IPS-18c (cell line): Measurements from ENCODE around the gene CCNYL1.
A peak's percentile ranks its signal among the peaks of the same experiment; 100 is the strongest.
"Not testable (repeated sequence)": the region's sequence is repeated elsewhere in the genome, so short reads cannot be mapped to it uniquely, and the experiment has no call there.

Experiments
- H3K4me3 ChIP-seq: 2 replicates; pipeline ENCODE4 v1.7.0; 2013; ENCODE audit warnings: low read depth, mild to moderate bottlenecking, low read length, moderate library complexity; ENCODE audit not compliant: insufficient read depth
- H3K9me3 ChIP-seq: one replicate; pipeline ENCODE4 v1.6.1; 2013; ENCODE audit warnings: mild to moderate bottlenecking, low read length, moderate library complexity; ENCODE audit not compliant: control insufficient read depth, insufficient read depth

CCNYL1 gene

GRCh38 chr2:207750876-207751275 is 39.4 kb downstream of the CCNYL1 start:
- H3K4me3 ChIP-seq = no peak overlapping the region
- H3K9me3 ChIP-seq = no peaks in the 10 kb centered on the region

GRCh38 chr2:207753688-207754087 is 42.2 kb downstream of the CCNYL1 start:
- not testable (repeated sequence) for H3K4me3 ChIP-seq, H3K9me3 ChIP-seq

- H3K4me3 ChIP-seq = no peak overlapping the region
- H3K9me3 ChIP-seq = no peaks in the 10 kb centered on the region
These were observed 43.3 kb downstream of the CCNYL1 start for GRCh38 chr2:207754498-207755383.

GRCh38 chr2:207758025-207758424 is 46.6 kb downstream of the CCNYL1 start:
- no peak overlapping the region for H3K4me3 ChIP-seq
- no peaks in the 10 kb centered on the region for H3K9me3 ChIP-seq

- H3K9me3 ChIP-seq = no peaks in the 10 kb centered on the region
- no peak overlapping the region for H3K4me3 ChIP-seq
These were observed 48.5 kb downstream of the CCNYL1 start for GRCh38 chr2:207759890-207760289.

- no peaks in the 10 kb centered on the region for H3K9me3 ChIP-seq
- no peak overlapping the region for H3K4me3 ChIP-seq
These were observed 49.0 kb downstream of the CCNYL1 start for GRCh38 chr2:207760453-207760852.

- H3K4me3 ChIP-seq, H3K9me3 ChIP-seq: not testable (repeated sequence)
These were observed 50.0 kb downstream of the CCNYL1 start for GRCh38 chr2:207761426-207761825.

- Histone ChIP-seq H3K9me3 (no peaks in the 10 kb centered on the region), H3K4me3 (no peak overlapping the region)
These were observed 50.7 kb downstream of the CCNYL1 start for GRCh38 chr2:207762146-207762545.

GRCh38 chr2:207763303-207763917 is 52.0 kb downstream of the CCNYL1 start:
- Histone ChIP-seq H3K9me3 (no peaks in the 10 kb centered on the region), H3K4me3 (peak overlapping the region; percentile 15; the same call in 1 of the 2 replicates)

- Histone ChIP-seq H3K4me3 (no peak overlapping the region; the same call in 1 of the 2 replicates), H3K9me3 (no peaks in the 10 kb centered on the region)
These were observed 52.7 kb downstream of the CCNYL1 start for GRCh38 chr2:207764096-207764630.

- Histone ChIP-seq H3K4me3 (peak overlapping the region; percentile 32; the same call in 1 of the 2 replicates), H3K9me3 (no peaks in the 10 kb centered on the region)
These were observed 54.1 kb downstream of the CCNYL1 start for GRCh38 chr2:207765547-207765946.

- Histone ChIP-seq H3K9me3 (no peaks in the 10 kb centered on the region), H3K4me3 (peak overlapping the region; percentile 71; the same call in 1 of the 2 replicates)
These were observed 54.7 kb downstream of the CCNYL1 start for GRCh38 chr2:207766041-207766551.

GRCh38 chr2:207766697-207767460 is 55.4 kb downstream of the CCNYL1 start:
- no peaks in the 10 kb centered on the region for H3K9me3 ChIP-seq
- H3K4me3 ChIP-seq = peak overlapping the region; percentile 71

GRCh38 chr2:207767461-207768167 is 56.2 kb downstream of the CCNYL1 start:
- no peaks in the 10 kb centered on the region for H3K9me3 ChIP-seq
- H3K4me3 ChIP-seq = peak overlapping the region; percentile 71

GRCh38 chr2:207768168-207768865 is 56.9 kb downstream of the CCNYL1 start:
- no peaks in the 10 kb centered on the region for H3K9me3 ChIP-seq
- H3K4me3 ChIP-seq = peak overlapping the region; percentile 71
